Measurements from ENCODE around the gene CTCFL.
"Not testable (repeated sequence)": the region's sequence is repeated elsewhere in the genome, so short reads cannot be mapped to it uniquely, and the experiment has no call there.

The CTCFL gene

GRCh38 chr20:57478176-57478575, 46.8 kb downstream of the CTCFL start:
- DNase-seq = no peak

DNA sequence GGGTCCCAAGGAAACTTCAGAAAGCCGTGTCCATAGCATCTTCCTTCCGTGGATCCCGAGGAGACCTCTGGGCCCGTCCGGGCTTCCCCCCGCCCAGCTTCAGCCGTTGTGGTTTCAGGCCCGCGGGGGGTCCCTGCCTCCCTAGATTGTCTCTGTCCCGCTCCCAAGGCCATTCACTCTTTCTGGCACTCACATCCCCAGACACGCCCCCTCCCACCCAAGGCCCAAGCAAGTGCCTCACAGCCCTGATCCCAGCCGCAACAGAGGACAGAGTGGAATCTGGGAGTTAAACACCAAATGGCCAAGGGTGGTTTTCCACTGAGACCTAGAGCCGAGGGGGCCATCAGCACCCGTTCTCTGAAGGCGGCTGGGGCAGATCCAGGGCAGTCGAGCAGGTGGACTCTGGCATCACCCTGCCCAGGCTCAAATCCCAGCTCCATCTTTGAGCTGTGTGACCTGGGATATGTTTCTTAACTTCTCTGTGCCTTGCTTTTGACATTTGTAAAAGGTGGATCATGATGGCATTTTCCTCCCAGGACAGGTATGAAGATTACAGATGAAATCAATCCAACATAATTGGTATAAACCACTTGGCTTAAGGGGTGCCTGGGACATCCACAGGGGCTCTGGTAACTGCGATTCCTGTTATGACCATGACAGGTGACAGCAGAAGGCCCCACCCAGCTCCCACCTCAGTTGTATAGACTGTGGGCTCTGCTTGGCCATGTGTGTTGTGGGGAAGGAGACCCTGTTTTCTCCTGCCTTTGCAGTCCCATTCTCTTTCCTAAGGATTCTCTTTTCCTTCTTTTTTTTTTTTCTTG, 48.1 kb downstream of the CTCFL start:
- DNase-seq = no peak

- no peak for DNase-seq
Observed at GRCh38 chr20:57476084-57476526, 48.8 kb downstream of the CTCFL start.

DNA sequence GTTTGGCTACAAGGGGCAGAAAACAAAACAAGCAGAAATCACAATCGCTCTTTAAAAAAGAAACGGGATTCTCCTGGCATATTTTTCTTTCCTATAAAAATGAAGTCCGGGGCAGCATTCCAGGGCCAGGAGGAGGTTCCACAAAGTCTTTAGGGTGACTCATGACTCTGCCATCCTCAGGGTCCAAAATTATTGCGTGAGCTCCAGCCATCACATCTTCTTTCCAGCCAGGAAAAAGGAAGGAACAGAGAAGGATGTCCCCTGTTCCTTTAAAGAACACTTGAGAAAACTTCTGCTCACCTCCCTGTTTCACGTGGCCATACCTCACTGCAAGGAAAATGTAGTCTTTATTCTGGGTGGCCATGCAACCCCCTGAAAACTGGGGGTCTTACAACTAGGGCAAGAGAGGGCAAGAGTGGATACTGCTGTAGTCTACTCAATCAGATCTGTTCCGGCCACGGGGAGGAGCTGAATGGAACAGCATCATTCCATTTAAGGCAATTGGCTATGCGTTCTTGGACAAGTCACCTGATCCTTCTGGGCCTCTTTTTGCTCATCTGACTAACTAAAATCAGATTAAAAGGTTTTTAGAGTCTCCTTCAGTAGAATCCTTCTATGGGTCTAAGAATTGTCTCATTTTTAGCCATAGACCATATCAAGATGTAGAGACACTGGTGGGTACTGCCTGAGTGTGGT, 49.4 kb downstream of the CTCFL start:
- DNase-seq = no peak

- no peak for DNase-seq
Observed at GRCh38 chr20:57474816-57475215, 50.1 kb downstream of the CTCFL start.

GRCh38 chr20:57474205-57474604, 50.7 kb downstream of the CTCFL start:
- DNase-seq = no peak

DNA sequence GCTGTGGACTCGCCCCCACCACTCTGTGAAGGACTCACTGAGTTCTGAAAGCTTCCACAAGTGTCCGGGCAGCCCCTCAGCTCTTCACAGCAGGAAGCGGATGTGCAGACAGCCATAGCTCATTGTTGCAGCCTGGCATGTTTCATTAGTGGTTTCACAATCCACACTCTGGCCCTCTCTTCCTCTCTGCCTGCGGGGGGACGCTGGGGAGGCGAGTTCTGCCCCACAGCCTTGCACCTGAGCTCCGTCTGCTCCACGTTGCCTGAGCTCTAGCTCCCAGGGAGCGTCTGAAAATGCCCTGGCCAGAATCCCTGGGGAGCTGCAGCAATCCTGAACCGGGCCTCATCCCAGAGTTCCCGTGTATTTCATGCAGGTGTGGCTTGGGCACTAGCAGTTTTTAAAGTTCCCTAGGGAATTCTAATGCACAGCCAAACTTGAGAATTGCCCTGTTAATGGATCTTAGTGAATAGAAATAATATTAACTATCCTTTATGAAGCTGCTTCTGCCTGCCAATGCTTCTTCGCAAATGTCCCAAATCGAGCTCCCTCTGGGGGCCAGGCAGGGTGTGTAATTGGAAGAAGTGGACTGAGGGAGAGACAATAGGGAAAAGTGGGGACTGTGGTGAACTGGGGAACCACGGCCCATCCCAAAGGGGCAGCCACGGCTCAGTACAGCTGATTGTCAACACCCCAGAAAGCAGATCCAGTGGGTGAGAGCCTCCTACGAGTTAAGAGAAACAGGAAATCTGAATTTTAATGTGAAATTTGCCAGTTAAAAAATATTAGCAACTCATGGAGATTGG, 51.5 kb downstream of the CTCFL start:
- no peak for DNase-seq

DNA sequence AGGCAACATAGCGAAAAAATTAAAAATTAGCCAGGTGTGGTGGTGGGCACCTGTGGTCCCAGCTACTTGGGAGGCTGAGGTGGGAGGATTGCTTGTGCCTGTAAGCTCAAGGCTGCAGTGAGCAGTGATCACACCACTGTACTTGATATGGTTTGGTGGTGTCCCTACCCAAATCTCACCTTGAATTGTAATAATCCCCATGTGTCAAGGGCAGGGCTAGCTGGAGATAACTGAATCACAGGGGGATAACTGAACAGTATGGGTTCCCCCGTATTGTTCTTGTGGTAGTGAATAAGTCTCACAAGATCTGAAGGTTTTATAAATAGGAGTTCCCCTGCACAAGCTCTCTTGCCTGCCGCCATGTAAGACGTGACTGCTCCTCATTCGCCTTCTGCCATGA, 52.5 kb downstream of the CTCFL start:
- DNase-seq = not testable (repeated sequence)

DNA sequence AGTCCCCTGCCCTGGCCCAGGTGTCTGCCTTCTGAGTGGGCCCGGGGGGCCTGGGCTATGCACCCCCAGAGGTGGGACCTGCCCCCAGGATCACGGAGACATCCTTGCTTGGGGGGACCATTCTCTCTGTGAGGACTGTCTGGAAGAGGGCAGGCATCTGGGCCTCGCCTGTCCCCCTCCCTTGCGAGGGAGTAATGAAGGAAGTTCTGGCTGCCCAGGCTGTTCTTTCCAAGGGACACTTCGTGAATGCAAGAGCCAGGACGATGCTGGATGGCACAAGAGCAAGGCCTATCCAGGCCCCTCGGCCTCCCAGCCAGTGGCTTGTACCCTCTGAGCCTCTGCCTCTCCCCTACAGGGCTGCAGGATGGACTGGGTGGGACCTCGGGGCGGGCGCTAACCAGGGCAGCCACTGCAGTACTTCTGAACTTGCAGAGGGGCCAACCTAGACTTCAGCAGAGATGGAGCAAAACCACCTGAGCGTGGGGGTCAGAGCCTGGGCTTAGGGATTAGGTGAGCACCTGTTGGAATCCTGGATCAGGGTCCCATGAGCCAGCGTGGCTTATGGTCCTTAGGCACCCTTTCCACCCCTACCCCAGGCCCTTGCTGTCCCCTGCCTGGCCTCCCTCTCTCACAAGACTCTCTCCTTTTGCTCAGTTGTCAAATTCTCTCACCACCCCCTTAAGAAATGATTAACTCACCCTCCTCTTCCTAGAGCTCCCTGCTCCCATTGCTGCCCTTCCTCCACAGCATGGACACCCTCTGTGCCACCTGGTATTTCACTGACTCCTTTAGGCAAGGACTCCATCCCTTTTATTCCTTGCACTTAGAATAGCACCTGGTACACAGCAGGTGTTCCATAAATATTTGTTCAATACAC, 53.2 kb downstream of the CTCFL start:
- no peak for DNase-seq

- no peak for DNase-seq
Observed at GRCh38 chr20:57470666-57471495, 54.1 kb downstream of the CTCFL start.

GRCh38 chr20:57470212-57470522, 54.8 kb downstream of the CTCFL start:
- DNase-seq = no peak

DNA sequence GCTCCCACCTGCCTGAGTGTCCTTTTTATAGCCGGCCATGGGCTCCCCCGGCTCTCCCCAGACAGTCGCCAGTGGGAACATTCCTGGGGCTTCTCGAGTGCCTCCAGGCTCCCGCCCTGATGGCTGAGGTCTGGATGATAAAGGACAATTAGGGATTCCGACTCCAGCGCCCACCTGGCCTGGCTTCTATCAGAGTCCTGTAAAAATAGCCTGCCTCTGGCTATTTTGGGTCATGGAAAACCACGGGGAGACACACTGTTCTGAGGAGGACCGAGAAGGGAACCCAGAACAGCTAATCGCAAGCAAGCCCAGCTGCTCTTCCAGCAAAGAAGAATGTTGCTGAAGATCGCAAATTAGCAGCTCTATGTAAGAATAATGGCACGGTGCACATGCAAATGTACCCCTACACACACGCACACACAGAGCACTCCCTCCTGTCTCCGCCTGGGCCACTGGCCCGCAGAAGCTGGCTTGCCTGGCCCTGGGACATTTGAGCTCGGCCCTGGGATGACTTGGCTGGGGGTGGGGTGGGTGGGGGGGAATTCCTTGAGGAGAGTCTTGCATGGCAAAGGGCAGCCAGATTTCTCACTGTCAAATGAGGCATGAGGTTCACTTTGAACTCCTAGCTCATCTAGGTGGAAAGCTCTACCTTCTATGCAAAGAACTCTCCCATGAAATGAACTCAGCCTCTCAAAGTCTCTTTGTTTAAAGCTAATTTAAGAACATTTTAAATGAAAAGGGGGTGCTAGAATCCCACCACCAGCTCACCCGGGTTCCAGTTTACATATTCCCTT, 55.3 kb downstream of the CTCFL start:
- no peak for DNase-seq

GRCh38 chr20:57468523-57469417, 56.2 kb downstream of the CTCFL start:
- no peak for DNase-seq

GRCh38 chr20:57467742-57468141, 57.2 kb downstream of the CTCFL start:
- DNase-seq = no peak

- DNase-seq = no peak
Observed at GRCh38 chr20:57465943-57466342, 59.0 kb downstream of the CTCFL start.

- DNase-seq = no peak
Observed at GRCh38 chr20:57465486-57465885, 59.5 kb downstream of the CTCFL start.

- no peak for DNase-seq
Observed at GRCh38 chr20:57464642-57465211, 60.2 kb downstream of the CTCFL start.

- no peak for DNase-seq
Observed at GRCh38 chr20:57462781-57463180, 62.2 kb downstream of the CTCFL start.

DNA sequence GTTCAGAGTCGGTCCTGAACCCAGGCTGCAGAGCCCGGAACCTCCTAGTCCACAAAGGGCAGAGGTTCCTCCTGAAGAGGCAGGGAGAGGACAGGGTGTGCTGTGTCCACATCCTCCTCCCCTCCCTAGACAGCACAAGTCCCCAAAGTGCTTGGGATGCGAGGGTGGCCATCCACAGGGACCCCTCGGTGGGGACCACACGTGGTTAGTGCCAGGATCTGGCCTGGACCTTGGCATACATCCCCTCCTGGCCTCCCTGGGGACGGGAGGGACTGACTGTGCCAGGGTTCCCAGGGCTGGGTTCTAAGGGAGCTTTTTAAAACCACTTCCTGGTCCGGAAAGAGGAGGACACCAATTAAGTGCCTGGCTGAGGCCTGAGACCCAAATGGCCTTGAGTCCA, 63.2 kb downstream of the CTCFL start:
- no peak for DNase-seq

All from activated CD4-positive, alpha-beta T cell treated with anti-CD3 and anti-CD28 coated beads for 1 hour (primary cell).